ENCODE data around the gene ZXDC.

The ZXDC gene, protein sequence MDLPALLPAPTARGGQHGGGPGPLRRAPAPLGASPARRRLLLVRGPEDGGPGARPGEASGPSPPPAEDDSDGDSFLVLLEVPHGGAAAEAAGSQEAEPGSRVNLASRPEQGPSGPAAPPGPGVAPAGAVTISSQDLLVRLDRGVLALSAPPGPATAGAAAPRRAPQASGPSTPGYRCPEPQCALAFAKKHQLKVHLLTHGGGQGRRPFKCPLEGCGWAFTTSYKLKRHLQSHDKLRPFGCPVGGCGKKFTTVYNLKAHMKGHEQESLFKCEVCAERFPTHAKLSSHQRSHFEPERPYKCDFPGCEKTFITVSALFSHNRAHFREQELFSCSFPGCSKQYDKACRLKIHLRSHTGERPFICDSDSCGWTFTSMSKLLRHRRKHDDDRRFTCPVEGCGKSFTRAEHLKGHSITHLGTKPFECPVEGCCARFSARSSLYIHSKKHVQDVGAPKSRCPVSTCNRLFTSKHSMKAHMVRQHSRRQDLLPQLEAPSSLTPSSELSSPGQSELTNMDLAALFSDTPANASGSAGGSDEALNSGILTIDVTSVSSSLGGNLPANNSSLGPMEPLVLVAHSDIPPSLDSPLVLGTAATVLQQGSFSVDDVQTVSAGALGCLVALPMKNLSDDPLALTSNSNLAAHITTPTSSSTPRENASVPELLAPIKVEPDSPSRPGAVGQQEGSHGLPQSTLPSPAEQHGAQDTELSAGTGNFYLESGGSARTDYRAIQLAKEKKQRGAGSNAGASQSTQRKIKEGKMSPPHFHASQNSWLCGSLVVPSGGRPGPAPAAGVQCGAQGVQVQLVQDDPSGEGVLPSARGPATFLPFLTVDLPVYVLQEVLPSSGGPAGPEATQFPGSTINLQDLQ

GRCh38 chr3:126475413-126476114 lies at the start of gene ZXDC:
ZXDC (minus strand) TSS chr3:126475891; CDS start chr3:126475865, 26 bp downstream.
- DNase-seq: peak; percentile 58

DNA sequence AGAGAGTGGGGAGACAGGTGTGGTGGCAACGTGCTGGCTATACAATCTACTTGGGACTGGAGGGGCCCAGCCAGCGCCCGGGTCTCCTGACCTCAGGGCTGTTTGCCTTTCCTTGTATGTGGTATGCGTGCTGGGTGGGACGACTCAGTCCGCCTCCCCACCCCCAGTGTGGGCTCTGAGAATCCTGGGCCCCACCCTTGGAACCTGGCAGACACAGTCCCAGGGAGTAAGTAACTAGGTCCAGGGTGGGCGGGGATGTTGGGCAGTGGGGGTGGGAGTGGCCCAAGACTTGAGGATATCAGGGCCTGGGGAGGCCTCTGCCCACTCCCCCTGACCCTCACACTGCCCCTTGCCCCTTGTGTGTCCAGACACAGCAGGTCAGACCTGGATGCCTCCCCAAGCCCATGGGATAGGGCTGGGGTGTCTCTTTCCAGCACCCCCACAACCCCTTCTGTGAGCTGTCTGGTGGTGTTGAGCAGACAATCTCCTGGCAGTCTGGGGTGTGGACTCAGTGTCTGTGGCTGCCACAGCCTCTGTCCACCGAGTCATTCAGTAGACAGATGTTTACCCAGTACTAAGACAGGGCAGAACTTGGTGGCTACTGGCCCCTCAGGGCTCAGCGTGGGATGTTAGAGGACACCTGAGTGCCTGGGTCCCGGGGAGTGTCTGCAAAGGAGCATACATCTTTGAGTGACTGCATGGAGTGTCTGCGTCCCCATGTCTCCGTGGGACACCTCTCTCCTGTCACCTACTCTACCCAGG lies 49.6 kb upstream of the ZXDC start:
- no peak for DNase-seq

DNA sequence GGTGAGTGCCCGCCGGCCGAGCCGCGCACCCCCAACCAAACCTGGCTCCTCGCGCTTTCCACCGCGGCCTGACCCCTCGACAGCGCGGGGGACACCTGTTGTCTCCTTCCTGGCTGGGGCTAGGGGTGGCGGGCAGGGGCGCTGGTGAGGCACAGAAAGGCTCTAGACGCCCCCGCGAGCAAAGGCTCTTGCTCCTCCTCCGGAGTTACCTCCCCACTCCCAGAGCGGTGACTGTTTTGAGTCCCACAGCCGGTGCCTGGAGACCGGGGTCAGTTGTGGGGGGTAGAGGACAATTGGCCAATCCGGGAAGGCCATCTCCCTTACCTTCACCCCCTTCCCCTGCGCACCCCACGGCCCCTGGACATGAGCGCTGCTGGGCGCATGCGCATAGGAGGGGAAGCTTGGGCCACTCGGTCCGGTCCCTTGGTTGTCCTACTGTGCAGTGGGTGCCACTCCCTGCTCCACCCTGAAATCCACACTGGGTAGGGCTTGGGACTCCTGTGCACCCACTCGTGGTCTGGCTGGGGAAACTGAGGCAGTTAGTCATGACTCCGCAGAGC lies 48.8 kb upstream of the ZXDC start:
- no peak for DNase-seq

- no peak for DNase-seq
Measured at GRCh38 chr3:126523745-126524428, 48.2 kb upstream of the ZXDC start, which contains the start of gene CHST13. CHST13 (plus strand) TSS chr3:126524155; CDS start chr3:126524333, 178 bp downstream.

GRCh38 chr3:126522363-126522788 lies 46.7 kb upstream of the ZXDC start:
- DNase-seq: no peak

DNA sequence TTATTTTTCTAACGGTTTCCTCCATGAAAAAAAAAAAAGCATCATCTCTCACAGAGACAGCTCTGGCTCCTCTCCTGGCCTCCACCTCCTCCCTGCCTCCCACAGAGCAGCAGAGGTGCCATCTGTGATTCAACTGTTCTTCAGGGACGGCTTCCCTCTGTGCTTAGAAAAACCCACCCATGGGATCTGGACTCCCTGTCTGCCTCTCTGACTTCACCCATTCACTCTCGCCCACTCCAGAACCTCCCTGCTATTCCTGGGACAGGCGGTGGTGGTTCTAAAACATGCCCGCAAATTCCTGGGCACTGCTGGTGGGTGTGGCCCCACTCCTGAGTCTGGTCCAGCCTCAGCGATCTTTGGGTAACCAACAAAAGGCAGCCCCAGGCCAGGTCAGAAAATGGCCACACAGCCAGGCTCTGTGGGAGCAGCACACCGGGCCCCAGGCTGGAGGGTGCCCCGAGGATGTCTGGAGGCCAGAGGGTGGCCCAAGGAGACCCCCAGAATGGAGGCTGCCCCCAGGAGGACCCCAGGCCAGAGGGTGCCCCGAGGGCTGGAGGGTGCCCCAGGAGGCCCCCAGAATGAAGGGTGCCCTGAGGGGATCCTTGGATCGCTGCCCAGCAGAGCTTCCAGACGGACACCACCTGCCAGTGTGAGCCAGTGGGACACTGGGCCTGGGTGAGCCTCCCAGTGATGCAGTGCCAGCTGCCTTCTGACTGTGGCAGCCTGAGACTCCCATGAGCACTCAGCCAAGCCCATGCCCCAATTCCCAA lies 45.6 kb upstream of the ZXDC start:
- DNase-seq: no peak

DNA sequence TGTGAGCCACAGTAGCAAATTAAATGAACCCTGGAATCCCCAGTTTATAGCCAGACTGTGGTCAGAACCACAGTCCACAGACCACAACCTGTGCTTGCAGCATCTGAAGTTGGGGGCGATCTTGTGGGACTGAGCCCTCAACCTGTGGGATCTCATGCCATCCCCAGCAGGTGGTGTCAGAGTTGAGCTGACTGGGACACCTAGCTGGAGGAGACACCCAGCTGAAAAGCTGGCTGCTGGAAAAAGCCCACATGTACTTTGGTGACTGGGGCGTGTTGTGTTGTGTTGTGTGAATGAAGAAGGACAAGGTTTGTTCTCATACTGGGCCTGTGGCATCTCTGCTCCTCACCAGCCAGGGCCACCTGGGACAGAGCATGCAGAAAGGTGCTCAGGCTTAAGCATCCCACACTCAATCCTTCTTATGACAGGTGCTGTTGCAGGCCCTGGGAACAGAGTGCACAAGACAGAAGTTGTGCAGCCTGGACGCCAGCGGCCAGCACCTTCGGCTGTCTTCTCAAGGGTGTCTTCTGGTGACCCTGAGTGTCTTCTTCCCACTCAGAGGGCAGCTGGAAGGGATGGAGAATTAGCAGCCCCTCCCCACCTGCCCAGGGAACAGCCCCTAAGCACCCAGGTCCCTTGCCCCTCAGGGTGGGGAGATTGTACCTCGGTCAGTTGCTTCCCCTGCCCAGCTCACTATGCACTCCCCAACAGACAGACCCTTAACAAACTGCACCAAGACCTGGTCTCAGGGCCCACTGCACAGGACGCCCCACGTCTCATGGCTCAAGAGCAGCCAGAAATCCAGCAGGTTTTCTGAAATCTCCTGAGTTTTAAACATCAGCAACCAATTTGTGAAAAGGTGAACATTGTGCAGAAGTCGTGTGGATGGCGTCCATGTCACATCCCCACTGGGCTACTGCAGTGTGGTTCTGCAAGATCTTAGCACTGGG lies 44.1 kb upstream of the ZXDC start:
- no peak for DNase-seq

- DNase-seq: no peak
Measured at GRCh38 chr3:126518779-126519177, 43.1 kb upstream of the ZXDC start.

DNA sequence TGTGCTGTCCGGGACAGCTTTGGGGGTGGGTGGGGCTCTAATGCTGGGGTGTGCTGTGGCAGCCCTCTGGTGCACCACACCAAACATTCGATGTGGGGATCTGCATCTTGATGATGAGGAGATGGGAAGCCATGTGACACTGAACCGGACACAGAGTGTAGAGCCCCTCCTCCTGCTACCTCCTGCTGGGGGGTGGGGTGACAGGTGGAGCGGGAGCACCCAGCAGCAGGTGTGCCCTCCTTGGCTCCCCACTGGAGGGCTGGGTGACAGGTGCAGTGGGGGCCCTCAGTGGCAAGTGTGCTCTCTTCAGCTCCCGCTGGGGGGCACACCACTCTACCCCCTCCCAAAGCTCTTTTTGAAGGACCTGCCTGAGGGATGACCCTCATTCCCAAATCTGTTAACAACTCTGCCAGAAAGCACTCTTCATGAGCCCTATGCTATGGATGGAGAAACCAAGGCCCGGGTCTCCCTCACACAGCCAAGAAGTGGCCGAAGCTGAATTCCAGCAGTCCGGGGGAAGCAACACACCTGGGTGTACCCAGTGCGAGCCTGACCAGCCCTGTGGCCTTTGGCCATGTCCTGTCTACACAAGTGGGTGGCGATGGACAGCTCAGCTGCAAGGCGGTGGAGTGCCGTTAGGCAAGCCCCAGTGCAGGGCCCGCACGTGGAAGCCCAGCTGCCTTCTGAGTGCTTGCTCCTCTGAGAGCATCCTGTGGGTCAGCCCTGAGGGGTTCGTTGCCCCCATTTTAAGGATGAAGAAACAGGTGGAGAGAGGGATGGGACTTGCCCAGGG lies 42.5 kb upstream of the ZXDC start:
- no peak for DNase-seq

GRCh38 chr3:126517291-126517951 lies 41.7 kb upstream of the ZXDC start, which contains the start of gene UROC1:
UROC1 (minus strand) TSS chr3:126517773; CDS start chr3:126517719, 54 bp downstream.
- DNase-seq: no peak

- DNase-seq: no peak
Measured at GRCh38 chr3:126516936-126517290, 41.2 kb upstream of the ZXDC start.

DNA sequence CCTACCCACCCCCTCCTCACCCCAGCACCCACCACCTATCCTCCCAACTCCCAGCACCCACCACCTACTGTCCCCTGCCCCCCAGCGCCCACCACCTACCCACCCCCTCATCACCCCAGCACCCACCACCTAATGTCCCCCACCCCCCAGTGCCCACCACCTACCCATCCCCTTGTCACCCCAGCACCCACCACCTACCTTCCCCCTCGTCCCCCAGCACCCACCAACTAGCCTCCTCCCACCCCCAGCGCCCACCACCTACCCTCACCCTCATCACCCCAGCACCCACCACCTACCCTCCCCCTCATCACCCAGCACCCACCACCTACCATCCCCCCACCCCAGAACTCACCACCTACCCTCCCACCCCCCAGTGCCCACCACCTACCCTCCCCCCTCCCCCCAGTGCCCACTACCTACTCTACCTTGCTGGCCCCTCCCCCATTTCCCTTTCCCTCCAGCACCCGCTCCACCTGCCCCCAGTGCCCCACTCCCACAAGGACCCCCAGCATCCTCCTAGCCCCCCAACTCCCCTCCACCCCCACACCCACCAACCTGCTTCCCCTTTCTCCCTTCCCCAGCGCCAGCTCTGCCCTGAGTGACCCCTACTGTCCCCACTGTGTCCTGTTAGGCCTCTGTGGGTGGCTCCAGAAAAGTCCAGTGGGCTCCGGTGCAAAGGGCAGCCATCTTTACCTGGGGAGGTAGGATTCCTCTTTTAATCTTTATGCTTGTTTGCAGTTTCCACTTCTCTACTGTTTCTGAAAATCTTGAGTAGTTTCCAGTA lies 40.7 kb upstream of the ZXDC start:
- DNase-seq: no peak

DNA sequence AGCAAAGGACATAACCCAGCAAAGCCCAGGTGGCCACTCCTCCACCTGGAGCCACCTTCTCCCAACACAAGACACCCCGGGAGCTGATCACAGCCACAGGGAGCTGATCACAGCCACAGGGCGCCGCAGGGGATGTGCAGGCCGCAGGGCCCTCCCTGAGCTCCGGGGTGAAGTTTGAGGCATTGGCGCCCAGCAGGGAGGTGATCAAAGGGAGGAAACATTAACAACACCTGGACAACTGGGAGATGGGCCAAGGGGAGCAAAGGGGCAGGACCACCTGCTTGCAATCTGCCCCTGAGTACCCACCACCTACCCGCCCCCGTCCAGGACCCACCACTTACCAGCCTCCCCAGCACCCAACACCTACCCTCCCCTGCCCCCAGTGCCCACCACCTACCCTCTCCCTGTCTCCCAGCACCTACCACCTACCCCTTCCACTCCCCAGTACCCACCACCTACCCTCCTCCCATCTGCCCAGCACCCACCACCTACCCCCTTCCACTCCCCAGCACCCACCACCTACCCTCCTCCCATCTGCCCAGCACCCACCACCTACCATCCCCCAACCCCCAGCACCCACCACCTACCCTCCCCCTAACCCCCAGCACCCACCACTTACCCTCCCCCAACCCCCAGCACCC lies 39.5 kb upstream of the ZXDC start:
- no peak for DNase-seq

GRCh38 chr3:126514161-126514560 lies 38.5 kb upstream of the ZXDC start:
- no peak for DNase-seq

DNA sequence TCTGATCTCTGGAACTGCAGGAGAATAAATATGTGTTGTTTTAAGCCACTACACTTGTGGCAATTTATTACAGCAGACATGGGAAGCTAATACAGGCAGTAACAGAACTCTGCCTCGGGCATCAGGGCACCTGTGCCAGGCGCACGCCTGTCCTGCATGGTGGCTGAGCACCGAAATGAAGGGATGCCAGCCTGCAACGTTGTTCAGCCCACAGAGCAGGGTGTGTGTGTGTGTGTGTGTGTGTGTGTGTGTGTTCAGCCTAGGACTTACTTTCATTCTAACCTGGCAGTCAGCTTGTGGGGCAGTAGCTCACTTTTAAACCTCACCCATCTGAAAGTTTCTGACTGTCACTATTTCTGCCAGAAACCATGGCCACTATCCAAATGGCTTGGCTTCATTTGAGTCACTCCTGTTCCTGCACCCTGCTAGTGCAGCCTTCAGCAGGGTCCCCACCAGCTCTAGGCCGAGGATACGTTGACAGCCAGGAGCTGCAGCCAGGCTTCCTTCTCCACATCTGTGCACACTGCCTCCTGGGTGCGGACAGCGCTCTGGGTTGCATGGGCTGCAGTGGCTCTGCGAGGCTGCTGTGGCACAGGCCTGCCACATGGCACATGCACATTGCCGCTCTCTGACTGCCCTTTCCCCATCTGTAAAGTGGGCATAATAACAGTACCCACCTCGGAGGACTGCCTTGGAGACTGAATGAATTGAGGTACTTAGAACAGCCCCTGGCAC lies 37.4 kb upstream of the ZXDC start:
- DNase-seq: no peak

- no peak for DNase-seq
Measured at GRCh38 chr3:126512026-126512425, 36.3 kb upstream of the ZXDC start.
